SH-SY5Y (cell line): ENCODE measurements around the gene SYTL1.

Experiments used
- GATA2 ChIP-seq: IDR thresholded peaks from 2 replicates; pipeline ENCODE4 v1.6.1; 2011; ENCODE audit warnings: mild to moderate bottlenecking, low read depth, low read length
- GATA3 ChIP-seq: IDR thresholded peaks from 2 replicates; pipeline ENCODE4 v1.6.1; 2011; ENCODE audit warnings: low read depth, mild to moderate bottlenecking, low read length, moderate library complexity

GRCh38 chr1:27314737-27315136, 27.1 kb upstream of the SYTL1 start:
- TF ChIP-seq GATA3 (no peak; the same call in 1 of the 2 replicates), GATA2 (peak; percentile 84)
